ENCODE data around the gene LDLRAD3.
A peak's percentile ranks its signal among the peaks of the same experiment; 100 is the strongest.
"Not testable (repeated sequence)": the region's sequence is repeated elsewhere in the genome, so short reads cannot be mapped to it uniquely, and the experiment has no call there.

LDLRAD3 gene

DNA sequence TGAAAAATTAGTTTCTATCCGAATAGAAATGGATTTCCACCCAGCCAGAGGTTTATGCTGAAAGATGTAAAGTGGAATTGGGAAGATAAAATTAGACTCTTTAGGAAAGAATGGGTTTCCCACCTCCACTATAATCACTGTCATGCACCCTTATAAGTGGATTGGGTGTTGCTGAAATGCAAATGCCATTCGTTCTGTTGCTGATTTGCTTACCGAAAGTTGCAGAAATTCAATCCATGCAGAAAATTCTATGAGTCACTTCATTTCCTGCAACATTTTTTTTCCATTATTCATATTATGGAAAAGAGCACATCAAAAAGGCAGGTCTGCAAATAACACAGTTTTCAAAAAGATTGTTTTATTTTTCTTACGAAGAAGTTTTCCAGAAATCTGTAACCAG is 65.6 kb downstream of the LDLRAD3 start:
- DNase-seq (ENCODE audit: low spot score) = peak; percentile 73
- CTCF ChIA-PET = no interaction called here
- H3K27ac ChIP-seq = no peak overlapping the region
- TF ChIP-seq, protein P1, sequence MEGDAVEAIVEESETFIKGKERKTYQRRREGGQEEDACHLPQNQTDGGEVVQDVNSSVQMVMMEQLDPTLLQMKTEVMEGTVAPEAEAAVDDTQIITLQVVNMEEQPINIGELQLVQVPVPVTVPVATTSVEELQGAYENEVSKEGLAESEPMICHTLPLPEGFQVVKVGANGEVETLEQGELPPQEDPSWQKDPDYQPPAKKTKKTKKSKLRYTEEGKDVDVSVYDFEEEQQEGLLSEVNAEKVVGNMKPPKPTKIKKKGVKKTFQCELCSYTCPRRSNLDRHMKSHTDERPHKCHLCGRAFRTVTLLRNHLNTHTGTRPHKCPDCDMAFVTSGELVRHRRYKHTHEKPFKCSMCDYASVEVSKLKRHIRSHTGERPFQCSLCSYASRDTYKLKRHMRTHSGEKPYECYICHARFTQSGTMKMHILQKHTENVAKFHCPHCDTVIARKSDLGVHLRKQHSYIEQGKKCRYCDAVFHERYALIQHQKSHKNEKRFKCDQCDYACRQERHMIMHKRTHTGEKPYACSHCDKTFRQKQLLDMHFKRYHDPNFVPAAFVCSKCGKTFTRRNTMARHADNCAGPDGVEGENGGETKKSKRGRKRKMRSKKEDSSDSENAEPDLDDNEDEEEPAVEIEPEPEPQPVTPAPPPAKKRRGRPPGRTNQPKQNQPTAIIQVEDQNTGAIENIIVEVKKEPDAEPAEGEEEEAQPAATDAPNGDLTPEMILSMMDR (conservative IDR thresholded peaks at IDR 0.05; ENCODE audit: low read depth) = no peak
- POLR2A ChIA-PET (ENCODE audit: low non-redundant PET) = no interaction called here

DNA sequence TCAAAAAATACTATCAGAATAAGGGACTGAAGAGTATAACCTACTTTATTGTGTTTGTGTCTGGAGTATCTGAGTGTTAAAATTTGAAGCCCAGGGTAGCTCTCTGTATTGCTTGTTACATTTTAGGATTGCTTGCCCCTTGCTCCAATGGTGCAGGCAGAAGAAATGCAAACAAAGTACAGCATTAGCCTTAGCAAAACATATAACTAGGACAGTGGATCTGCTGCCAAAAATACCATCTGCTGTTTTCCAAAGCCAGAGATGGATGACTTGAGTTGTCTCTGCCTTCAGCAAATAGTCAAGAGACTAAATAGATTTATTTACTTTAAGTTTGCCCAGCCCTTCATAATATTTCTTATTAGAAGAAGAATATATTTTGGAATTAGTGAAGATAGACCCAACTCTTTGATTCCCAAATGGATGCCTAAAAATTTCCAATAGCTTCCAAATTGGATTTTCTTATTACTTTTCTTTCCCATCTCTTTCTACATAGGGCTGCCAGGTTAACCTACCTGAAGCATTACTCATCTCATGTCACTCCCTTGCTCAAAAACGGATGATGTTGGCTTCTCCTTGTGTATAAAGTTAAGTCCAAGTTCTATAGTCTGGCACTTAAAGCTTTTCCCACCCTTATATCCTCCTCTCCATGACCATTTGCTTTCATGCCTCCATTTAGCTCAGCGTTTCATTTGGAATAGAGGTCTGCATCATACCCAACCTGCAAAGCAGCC is 66.3 kb downstream of the LDLRAD3 start:
- DNase-seq (ENCODE audit: low spot score) = peak; percentile 59
- POLR2A ChIA-PET (ENCODE audit: low non-redundant PET) = no interaction called here
- peak overlapping the region; percentile 80 for H3K27ac ChIP-seq
- CTCF ChIA-PET = interaction anchor here (0.6 to 0.7 kb wide), 2 partner anchors 171 to 255 kb away, joined by 3 to 5 read pairs; no protein-coding TSS in a partner anchor
- TF ChIP-seq, protein P1 (conservative IDR thresholded peaks at IDR 0.05; ENCODE audit: low read depth) = no peak

DNA sequence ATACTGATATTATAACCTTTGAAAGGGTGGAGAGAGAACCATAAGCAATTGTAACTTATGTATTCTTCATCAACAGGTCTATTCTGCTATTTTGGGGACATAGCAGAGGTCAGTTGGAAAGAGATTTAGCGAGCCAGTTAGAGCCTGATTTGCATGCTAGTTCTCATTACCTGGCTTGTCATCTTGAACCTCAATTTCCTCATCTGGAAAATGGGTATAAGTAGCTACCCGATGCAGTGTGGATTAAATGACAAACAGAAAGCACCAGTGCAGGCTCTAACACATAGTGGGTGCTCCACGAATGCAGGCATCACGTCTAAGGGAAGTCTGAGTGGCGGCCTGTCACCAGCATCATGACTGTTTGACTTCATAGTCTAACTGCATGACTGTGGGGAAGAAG is 67.7 kb downstream of the LDLRAD3 start:
- DNase-seq (ENCODE audit: low spot score) = no peak
- ChIA-PET POLR2A (ENCODE audit: low non-redundant PET) (no interaction called here), CTCF (no interaction called here)
- TF ChIP-seq, protein P1 (conservative IDR thresholded peaks at IDR 0.05; ENCODE audit: low read depth) = no peak
- H3K27ac ChIP-seq = no peak overlapping the region

DNA sequence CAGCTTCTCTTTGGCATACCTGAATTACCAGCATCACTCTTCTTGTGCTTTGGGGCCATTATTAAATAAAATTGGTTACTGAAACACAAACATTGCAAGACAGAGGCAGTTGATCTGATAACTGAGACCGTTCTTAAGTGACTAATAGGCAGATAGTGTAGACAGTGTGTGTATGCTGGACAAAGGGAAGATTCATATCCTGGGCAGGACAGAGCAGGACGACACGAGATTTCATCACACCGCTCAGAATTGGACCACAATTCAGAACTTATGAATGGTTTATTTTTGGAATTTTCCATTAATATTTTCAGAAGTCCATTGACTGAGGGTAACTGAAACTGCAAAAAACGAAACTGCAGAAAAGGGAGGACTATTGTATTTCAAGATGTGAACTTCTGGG is 68.6 kb downstream of the LDLRAD3 start:
- ChIA-PET POLR2A (ENCODE audit: low non-redundant PET) (no interaction called here), CTCF (no interaction called here)
- TF ChIP-seq, protein P1 (conservative IDR thresholded peaks at IDR 0.05; ENCODE audit: low read depth) = no peak
- no peak overlapping the region for H3K27ac ChIP-seq
- DNase-seq (ENCODE audit: low spot score) = peak; percentile 44

DNA sequence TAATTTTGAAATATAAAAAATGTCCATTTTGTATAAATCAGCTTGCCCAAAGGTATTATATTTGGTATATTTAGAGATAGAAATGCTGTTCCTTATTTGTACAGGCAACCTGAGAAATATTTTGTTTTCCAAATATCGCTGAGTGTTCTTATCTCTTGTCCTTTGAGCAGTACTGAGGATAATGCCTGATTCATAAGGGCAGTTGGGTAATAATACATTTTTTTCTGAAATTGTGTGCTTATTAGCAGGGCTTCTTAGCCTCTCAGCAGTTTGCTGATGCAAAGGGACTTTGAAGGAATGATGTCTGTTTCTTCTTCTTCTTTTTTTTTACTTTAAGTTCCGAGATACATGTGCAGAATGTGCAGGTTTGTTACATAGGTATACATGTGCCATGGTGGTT is 69.1 kb downstream of the LDLRAD3 start:
- TF ChIP-seq, protein P1 (conservative IDR thresholded peaks at IDR 0.05; ENCODE audit: low read depth) = no peak
- no peak overlapping the region for H3K27ac ChIP-seq
- CTCF ChIA-PET = no interaction called here
- POLR2A ChIA-PET (ENCODE audit: low non-redundant PET) = no interaction called here
- DNase-seq (ENCODE audit: low spot score) = no peak

DNA sequence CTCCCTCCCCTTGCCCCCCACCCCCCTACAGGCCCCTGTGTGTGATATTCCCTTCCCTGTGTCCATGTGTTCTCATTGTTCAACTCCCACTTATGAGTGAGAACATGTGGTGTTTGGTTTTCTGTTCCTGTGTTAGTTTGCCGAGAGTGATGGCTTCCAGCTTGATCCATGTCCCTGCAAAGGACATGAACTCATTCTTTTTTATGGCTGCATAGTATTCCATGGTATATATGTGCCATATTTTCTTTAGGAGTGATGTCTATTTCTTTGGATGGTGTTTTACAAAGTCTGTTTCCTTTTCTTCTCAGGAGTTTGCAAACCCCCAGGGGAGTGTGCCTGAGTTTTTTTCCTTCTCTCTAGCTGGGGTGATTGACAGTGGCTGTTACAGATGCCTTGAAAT is 69.6 kb downstream of the LDLRAD3 start:
- POLR2A ChIA-PET (ENCODE audit: low non-redundant PET); DNase-seq (ENCODE audit: low spot score); CTCF ChIA-PET: not testable (repeated sequence)
- peak overlapping the region; percentile 60; the same call in 1 of the 2 replicates for H3K27ac ChIP-seq
